ENCODE measurements around the gene CACNA2D2. TPM values are rescaled to one million over a fixed set of nuclear protein-coding genes. Genes with fewer than 3 reads are reported as not detected.

CACNA2D2 gene
- total RNA-seq, 1 experiment from 2014 or later: 22.0 TPM

- DNase-seq (ENCODE audit: low spot score): no peak
- Mint-ChIP-seq H3K4me3 (no peak overlapping the region), H3K27me3 (ENCODE audit: low read depth) (no peaks in the 10 kb centered on the region), H3K4me1 (peaks cover 6% of the 10 kb centered on the region), H3K9me3 (no peaks in the 10 kb centered on the region), H3K36me3 (no peaks in the 10 kb centered on the region), H3K27ac (no peak overlapping the region; the same call in 1 of the 2 replicates)
- CTCF ChIA-PET: interaction anchor here (0.9 to 4.0 kb wide), 14 partner anchors 9 to 209 kb away, joined by 3 to 25 read pairs (median 4); partner anchors contain the start of genes C3orf18, CISH and MAPKAPK3
- ATAC-seq: no peak
- POLR2A ChIA-PET: no interaction called here
- TF ChIP-seq CDX4 (CRISPR knock-in tag; IDR thresholded peaks at IDR 0.05; ENCODE audit: borderline replicate concordance): no peak
- TF ChIP-seq HMGA2 (CRISPR knock-in tag; IDR thresholded peaks at IDR 0.05): no peak
- no peak for TF ChIP-seq NR1H2 (CRISPR knock-in tag; IDR thresholded peaks at IDR 0.05)
- no peak for TF ChIP-seq NFE2L1 (CRISPR knock-in tag; IDR thresholded peaks at IDR 0.05)
- no peak for TF ChIP-seq ESRRA (CRISPR knock-in tag; IDR thresholded peaks at IDR 0.05; ENCODE audit: borderline replicate concordance)
- TF ChIP-seq, protein P1, sequence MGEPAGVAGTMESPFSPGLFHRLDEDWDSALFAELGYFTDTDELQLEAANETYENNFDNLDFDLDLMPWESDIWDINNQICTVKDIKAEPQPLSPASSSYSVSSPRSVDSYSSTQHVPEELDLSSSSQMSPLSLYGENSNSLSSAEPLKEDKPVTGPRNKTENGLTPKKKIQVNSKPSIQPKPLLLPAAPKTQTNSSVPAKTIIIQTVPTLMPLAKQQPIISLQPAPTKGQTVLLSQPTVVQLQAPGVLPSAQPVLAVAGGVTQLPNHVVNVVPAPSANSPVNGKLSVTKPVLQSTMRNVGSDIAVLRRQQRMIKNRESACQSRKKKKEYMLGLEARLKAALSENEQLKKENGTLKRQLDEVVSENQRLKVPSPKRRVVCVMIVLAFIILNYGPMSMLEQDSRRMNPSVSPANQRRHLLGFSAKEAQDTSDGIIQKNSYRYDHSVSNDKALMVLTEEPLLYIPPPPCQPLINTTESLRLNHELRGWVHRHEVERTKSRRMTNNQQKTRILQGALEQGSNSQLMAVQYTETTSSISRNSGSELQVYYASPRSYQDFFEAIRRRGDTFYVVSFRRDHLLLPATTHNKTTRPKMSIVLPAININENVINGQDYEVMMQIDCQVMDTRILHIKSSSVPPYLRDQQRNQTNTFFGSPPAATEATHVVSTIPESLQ (CRISPR knock-in tag; IDR thresholded peaks at IDR 0.05): no peak
- TF ChIP-seq ZNF416 (CRISPR knock-in tag; IDR thresholded peaks at IDR 0.05): no peak
- TF ChIP-seq EMX1 (CRISPR knock-in tag; IDR thresholded peaks at IDR 0.05): no peak
- no peak for TF ChIP-seq ZNF532 (CRISPR knock-in tag; IDR thresholded peaks at IDR 0.05; ENCODE audit: borderline replicate concordance)
- TF ChIP-seq, protein P2, sequence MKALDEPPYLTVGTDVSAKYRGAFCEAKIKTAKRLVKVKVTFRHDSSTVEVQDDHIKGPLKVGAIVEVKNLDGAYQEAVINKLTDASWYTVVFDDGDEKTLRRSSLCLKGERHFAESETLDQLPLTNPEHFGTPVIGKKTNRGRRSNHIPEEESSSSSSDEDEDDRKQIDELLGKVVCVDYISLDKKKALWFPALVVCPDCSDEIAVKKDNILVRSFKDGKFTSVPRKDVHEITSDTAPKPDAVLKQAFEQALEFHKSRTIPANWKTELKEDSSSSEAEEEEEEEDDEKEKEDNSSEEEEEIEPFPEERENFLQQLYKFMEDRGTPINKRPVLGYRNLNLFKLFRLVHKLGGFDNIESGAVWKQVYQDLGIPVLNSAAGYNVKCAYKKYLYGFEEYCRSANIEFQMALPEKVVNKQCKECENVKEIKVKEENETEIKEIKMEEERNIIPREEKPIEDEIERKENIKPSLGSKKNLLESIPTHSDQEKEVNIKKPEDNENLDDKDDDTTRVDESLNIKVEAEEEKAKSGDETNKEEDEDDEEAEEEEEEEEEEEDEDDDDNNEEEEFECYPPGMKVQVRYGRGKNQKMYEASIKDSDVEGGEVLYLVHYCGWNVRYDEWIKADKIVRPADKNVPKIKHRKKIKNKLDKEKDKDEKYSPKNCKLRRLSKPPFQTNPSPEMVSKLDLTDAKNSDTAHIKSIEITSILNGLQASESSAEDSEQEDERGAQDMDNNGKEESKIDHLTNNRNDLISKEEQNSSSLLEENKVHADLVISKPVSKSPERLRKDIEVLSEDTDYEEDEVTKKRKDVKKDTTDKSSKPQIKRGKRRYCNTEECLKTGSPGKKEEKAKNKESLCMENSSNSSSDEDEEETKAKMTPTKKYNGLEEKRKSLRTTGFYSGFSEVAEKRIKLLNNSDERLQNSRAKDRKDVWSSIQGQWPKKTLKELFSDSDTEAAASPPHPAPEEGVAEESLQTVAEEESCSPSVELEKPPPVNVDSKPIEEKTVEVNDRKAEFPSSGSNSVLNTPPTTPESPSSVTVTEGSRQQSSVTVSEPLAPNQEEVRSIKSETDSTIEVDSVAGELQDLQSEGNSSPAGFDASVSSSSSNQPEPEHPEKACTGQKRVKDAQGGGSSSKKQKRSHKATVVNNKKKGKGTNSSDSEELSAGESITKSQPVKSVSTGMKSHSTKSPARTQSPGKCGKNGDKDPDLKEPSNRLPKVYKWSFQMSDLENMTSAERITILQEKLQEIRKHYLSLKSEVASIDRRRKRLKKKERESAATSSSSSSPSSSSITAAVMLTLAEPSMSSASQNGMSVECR (CRISPR knock-in tag; IDR thresholded peaks at IDR 0.05; ENCODE audit: borderline replicate concordance): no peak
- TF ChIP-seq, protein P3, sequence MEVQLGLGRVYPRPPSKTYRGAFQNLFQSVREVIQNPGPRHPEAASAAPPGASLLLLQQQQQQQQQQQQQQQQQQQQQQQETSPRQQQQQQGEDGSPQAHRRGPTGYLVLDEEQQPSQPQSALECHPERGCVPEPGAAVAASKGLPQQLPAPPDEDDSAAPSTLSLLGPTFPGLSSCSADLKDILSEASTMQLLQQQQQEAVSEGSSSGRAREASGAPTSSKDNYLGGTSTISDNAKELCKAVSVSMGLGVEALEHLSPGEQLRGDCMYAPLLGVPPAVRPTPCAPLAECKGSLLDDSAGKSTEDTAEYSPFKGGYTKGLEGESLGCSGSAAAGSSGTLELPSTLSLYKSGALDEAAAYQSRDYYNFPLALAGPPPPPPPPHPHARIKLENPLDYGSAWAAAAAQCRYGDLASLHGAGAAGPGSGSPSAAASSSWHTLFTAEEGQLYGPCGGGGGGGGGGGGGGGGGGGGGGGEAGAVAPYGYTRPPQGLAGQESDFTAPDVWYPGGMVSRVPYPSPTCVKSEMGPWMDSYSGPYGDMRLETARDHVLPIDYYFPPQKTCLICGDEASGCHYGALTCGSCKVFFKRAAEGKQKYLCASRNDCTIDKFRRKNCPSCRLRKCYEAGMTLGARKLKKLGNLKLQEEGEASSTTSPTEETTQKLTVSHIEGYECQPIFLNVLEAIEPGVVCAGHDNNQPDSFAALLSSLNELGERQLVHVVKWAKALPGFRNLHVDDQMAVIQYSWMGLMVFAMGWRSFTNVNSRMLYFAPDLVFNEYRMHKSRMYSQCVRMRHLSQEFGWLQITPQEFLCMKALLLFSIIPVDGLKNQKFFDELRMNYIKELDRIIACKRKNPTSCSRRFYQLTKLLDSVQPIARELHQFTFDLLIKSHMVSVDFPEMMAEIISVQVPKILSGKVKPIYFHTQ (CRISPR knock-in tag; IDR thresholded peaks at IDR 0.05): no peak
- TF ChIP-seq, protein P4, sequence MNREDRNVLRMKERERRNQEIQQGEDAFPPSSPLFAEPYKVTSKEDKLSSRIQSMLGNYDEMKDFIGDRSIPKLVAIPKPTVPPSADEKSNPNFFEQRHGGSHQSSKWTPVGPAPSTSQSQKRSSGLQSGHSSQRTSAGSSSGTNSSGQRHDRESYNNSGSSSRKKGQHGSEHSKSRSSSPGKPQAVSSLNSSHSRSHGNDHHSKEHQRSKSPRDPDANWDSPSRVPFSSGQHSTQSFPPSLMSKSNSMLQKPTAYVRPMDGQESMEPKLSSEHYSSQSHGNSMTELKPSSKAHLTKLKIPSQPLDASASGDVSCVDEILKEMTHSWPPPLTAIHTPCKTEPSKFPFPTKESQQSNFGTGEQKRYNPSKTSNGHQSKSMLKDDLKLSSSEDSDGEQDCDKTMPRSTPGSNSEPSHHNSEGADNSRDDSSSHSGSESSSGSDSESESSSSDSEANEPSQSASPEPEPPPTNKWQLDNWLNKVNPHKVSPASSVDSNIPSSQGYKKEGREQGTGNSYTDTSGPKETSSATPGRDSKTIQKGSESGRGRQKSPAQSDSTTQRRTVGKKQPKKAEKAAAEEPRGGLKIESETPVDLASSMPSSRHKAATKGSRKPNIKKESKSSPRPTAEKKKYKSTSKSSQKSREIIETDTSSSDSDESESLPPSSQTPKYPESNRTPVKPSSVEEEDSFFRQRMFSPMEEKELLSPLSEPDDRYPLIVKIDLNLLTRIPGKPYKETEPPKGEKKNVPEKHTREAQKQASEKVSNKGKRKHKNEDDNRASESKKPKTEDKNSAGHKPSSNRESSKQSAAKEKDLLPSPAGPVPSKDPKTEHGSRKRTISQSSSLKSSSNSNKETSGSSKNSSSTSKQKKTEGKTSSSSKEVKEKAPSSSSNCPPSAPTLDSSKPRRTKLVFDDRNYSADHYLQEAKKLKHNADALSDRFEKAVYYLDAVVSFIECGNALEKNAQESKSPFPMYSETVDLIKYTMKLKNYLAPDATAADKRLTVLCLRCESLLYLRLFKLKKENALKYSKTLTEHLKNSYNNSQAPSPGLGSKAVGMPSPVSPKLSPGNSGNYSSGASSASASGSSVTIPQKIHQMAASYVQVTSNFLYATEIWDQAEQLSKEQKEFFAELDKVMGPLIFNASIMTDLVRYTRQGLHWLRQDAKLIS (CRISPR knock-in tag; IDR thresholded peaks at IDR 0.05; ENCODE audit: borderline replicate concordance): no peak
Measured at GRCh38 chr3:50551054-50551659, 47.7 kb upstream of the CACNA2D2 start.
